ENCODE measurements around the gene UBE2S. TPM values are rescaled to one million over a fixed set of nuclear protein-coding genes. Genes with fewer than 3 reads are reported as not detected.

The UBE2S gene
- total RNA-seq, 6 experiments from 2014 or later = 181 to 356 (median 309) TPM

GRCh38 chr19:55437410-55437809 is 29.8 kb upstream of the UBE2S start:
- H3K4me1 Mint-ChIP-seq (ENCODE audit: low read depth) = peaks cover 10% of the 10 kb centered on the region
- peaks cover 21% of the 10 kb centered on the region for H3K27me3 Mint-ChIP-seq (ENCODE audit: insufficient read depth)
- DNase-seq = peak; percentile 34
- H3K9me3 Mint-ChIP-seq = peaks cover 6% of the 10 kb centered on the region; the same call in 1 of the 2 replicates
- no peak overlapping the region for H3K4me3 Mint-ChIP-seq
- peaks cover 5% of the 10 kb centered on the region; the same call in 1 of the 2 replicates for H3K36me3 Mint-ChIP-seq (ENCODE audit: low read depth)
- no peak for TF ChIP-seq CTCF (IDR thresholded peaks at IDR 0.05)
- no peak overlapping the region for H3K27ac Mint-ChIP-seq

GRCh38 chr19:55436847-55437246 is 29.3 kb upstream of the UBE2S start:
- DNase-seq = no peak
- H3K4me1 Mint-ChIP-seq (ENCODE audit: low read depth) = peaks cover 10% of the 10 kb centered on the region
- no peak for TF ChIP-seq CTCF (IDR thresholded peaks at IDR 0.05)

GRCh38 chr19:55435020-55435419 is 27.4 kb upstream of the UBE2S start:
- peaks cover 10% of the 10 kb centered on the region; the same call in 1 of the 2 replicates for H3K9me3 Mint-ChIP-seq
- H3K4me1 Mint-ChIP-seq (ENCODE audit: low read depth) = no peaks in the 10 kb centered on the region
- H3K27ac Mint-ChIP-seq = no peak overlapping the region
- no peak overlapping the region for H3K4me3 Mint-ChIP-seq
- peaks cover 8% of the 10 kb centered on the region for H3K27me3 Mint-ChIP-seq (ENCODE audit: insufficient read depth)
- H3K36me3 Mint-ChIP-seq (ENCODE audit: low read depth) = no peaks in the 10 kb centered on the region
- DNase-seq = no peak
- TF ChIP-seq CTCF (IDR thresholded peaks at IDR 0.05) = no peak

More at GRCh38 chr19:55436847-55437246, 29.3 kb upstream of the UBE2S start:
- Mint-ChIP-seq H3K9me3 (peaks cover 10% of the 10 kb centered on the region; the same call in 1 of the 2 replicates), H3K36me3 (ENCODE audit: low read depth) (peaks cover 5% of the 10 kb centered on the region; the same call in 1 of the 2 replicates), H3K27me3 (ENCODE audit: insufficient read depth) (peaks cover 20% of the 10 kb centered on the region), H3K4me3 (no peak overlapping the region), H3K27ac (no peak overlapping the region)

GRCh38 chr19:55434356-55434919 is 26.9 kb upstream of the UBE2S start:
- TF ChIP-seq CTCF (IDR thresholded peaks at IDR 0.05) = no peak
- no peak for DNase-seq
- Mint-ChIP-seq H3K36me3 (ENCODE audit: low read depth) (no peaks in the 10 kb centered on the region), H3K9me3 (peaks cover 10% of the 10 kb centered on the region; the same call in 1 of the 2 replicates), H3K4me1 (ENCODE audit: low read depth) (no peaks in the 10 kb centered on the region), H3K27ac (no peak overlapping the region), H3K27me3 (ENCODE audit: insufficient read depth) (peaks cover 8% of the 10 kb centered on the region), H3K4me3 (no peak overlapping the region)

GRCh38 chr19:55433292-55433691 is 25.7 kb upstream of the UBE2S start:
- DNase-seq = no peak
- peaks cover 6% of the 10 kb centered on the region; the same call in 1 of the 2 replicates for H3K9me3 Mint-ChIP-seq
- no peak overlapping the region for H3K27ac Mint-ChIP-seq
- H3K36me3 Mint-ChIP-seq (ENCODE audit: low read depth) = no peaks in the 10 kb centered on the region
- peaks cover 10% of the 10 kb centered on the region for H3K27me3 Mint-ChIP-seq (ENCODE audit: insufficient read depth)
- TF ChIP-seq CTCF (IDR thresholded peaks at IDR 0.05) = no peak
- no peaks in the 10 kb centered on the region for H3K4me1 Mint-ChIP-seq (ENCODE audit: low read depth)
- no peak overlapping the region for H3K4me3 Mint-ChIP-seq
